ENCODE data around the gene NT5C3A.
"Not testable (repeated sequence)": the region's sequence is repeated elsewhere in the genome, so short reads cannot be mapped to it uniquely, and the experiment has no call there.

NT5C3A gene

DNA sequence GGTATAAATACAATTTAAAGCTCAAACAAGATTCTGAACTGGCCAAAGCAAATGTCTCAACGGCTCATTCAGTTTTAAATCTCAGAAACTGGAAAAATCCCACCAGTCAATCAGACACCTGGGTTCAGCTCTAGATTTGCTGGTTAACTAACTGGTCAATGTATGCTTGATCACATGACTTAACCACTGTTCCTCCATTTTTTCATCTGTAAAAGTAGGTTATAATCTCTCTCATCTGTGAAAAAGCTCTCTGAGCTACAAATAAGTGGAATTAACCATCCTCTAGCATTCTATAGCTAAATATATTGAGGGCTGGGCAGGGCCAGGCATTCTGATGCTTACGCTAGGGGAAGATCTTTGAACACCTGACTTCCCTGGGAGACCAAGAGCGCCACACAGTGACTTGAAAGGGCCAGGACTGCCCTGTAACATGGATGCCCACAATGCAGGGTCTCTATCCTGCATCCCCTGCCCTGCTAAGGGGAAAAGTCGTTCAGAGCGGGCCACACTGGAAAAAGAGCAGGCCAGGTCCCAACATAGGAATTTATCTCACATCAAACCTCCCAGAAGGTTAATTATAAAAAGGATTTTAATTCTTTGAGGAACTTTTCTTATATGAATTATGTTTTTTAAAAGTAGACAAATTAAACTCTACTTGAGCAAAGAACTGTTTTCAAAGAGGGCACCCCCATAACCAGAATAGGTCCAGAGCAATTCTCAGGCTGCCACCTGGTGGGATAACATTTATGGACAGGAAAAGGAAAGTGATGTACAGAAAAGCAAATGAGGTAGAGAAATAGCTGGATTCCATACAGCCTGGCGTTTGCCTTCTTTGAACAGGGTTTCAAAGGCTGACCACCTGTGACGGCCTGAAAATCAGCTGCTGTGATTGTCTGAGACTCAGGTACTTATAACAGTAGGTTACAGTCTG, 44.8 kb upstream of the NT5C3A start:
- Mint-ChIP-seq H3K27ac (peak overlapping the region; percentile 59), H3K4me1 (peaks cover 48% of the 10 kb centered on the region), H3K27me3 (ENCODE audit: low read depth, poor library complexity) (peaks cover 19% of the 10 kb centered on the region), H3K4me3 (peak overlapping the region; percentile 97), H3K36me3 (ENCODE audit: low read depth) (peaks cover 16% of the 10 kb centered on the region), H3K9me3 (no peaks in the 10 kb centered on the region)
- TF ChIP-seq, protein P1, sequence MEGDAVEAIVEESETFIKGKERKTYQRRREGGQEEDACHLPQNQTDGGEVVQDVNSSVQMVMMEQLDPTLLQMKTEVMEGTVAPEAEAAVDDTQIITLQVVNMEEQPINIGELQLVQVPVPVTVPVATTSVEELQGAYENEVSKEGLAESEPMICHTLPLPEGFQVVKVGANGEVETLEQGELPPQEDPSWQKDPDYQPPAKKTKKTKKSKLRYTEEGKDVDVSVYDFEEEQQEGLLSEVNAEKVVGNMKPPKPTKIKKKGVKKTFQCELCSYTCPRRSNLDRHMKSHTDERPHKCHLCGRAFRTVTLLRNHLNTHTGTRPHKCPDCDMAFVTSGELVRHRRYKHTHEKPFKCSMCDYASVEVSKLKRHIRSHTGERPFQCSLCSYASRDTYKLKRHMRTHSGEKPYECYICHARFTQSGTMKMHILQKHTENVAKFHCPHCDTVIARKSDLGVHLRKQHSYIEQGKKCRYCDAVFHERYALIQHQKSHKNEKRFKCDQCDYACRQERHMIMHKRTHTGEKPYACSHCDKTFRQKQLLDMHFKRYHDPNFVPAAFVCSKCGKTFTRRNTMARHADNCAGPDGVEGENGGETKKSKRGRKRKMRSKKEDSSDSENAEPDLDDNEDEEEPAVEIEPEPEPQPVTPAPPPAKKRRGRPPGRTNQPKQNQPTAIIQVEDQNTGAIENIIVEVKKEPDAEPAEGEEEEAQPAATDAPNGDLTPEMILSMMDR (IDR thresholded peaks at IDR 0.05): peak; percentile 36
- DNase-seq: peak; percentile 44

DNA sequence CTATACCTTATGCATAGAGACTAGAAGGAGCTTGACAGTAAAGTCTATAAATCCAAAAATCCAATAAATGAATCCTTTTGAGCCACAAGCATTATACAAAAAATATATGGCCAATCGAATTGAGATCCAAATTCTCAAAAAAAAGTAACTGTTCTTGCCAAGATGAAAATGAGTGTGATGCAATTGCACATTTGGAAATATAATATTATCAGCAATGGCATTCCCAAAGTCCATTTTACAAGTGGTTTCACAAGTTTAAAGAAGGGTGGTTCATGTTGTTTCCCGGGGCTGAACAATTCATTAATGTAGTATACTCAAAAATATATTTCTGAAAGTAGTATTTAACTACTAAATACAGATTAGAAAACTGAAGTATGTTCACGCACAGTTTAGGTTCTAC, 39.3 kb upstream of the NT5C3A start:
- no peaks in the 10 kb centered on the region for H3K27me3 Mint-ChIP-seq (ENCODE audit: low read depth, poor library complexity)
- no peak overlapping the region for H3K4me3 Mint-ChIP-seq
- H3K4me1 Mint-ChIP-seq: peaks cover 23% of the 10 kb centered on the region

DNA sequence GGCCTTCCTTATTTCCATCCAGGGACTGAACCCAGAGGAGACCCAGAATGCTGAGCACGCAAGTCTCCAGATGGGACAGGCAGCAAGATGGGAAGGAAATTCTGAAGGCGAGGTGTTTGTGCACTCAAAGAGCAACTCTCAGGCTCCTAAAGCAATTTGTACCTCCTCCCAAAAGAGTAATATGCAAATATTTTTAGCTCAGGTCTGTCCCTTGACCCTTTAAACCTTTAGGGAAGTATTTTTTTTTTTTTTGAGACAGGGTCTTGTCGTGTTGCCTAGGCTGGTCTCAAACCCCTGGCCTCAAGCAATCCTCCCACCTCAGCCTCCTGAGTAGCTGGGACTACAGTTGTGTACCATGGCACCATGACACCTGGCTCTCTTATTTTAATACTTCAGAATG, 38.2 kb upstream of the NT5C3A start:
- H3K36me3 Mint-ChIP-seq (ENCODE audit: low read depth): peaks cover 75% of the 10 kb centered on the region
- no peak for DNase-seq
- no peaks in the 10 kb centered on the region for H3K9me3 Mint-ChIP-seq
- peaks cover 12% of the 10 kb centered on the region for H3K4me1 Mint-ChIP-seq
- TF ChIP-seq, protein P1 (IDR thresholded peaks at IDR 0.05): no peak
- no peak overlapping the region for H3K4me3 Mint-ChIP-seq
- H3K27me3 Mint-ChIP-seq (ENCODE audit: low read depth, poor library complexity): no peaks in the 10 kb centered on the region
- H3K27ac Mint-ChIP-seq: no peak overlapping the region

More for the DNA sequence above, 39.3 kb upstream of the NT5C3A start:
- H3K36me3 Mint-ChIP-seq (ENCODE audit: low read depth): peaks cover 64% of the 10 kb centered on the region
- H3K27ac Mint-ChIP-seq: no peak overlapping the region
- no peaks in the 10 kb centered on the region for H3K9me3 Mint-ChIP-seq
- TF ChIP-seq, protein P1 (IDR thresholded peaks at IDR 0.05): no peak
- DNase-seq: no peak

DNA sequence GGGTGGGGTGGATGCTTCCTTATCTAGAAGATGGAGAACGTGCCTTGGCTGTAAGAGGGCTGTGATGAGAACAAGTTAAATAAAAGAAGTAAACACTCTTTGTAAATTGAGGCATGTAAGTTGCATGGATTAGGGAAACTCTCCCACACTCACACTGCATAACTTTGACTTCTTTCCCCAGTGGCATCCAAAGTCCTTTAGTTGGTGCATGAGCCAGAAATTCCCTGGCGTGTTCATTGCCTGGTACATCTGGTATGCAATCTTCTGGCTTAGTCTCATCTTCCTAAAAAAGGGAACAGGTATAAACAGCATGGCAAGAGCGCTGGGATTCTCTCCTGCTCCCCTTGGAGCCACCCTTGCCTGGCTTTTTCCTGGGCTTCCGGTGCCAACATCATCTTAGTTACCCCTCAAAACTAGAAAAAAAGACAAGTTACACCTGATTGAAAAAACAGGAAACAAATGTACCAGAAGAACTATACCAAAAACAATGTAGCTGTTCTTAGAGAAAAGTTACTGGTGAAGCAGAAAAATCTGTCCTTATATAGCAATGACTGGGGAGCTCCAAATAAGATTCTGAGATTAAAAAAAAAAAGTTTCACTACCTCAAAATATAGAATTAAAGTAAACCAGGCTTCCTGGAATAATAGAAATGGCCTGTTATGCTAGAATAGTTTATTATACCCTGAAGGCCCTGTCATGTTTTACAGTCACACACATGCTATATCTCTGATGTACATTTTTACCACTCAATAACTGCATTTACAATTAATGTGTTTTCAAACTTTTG, 36.8 kb upstream of the NT5C3A start:
- no peak for DNase-seq
- no peak overlapping the region for H3K4me3 Mint-ChIP-seq
- TF ChIP-seq, protein P1 (IDR thresholded peaks at IDR 0.05): no peak
- H3K4me1 Mint-ChIP-seq: no peaks in the 10 kb centered on the region
- H3K27ac Mint-ChIP-seq: no peak overlapping the region
- H3K36me3 Mint-ChIP-seq (ENCODE audit: low read depth): peaks cover 87% of the 10 kb centered on the region
- H3K27me3 Mint-ChIP-seq (ENCODE audit: low read depth, poor library complexity): no peaks in the 10 kb centered on the region
- H3K9me3 Mint-ChIP-seq: no peaks in the 10 kb centered on the region

DNA sequence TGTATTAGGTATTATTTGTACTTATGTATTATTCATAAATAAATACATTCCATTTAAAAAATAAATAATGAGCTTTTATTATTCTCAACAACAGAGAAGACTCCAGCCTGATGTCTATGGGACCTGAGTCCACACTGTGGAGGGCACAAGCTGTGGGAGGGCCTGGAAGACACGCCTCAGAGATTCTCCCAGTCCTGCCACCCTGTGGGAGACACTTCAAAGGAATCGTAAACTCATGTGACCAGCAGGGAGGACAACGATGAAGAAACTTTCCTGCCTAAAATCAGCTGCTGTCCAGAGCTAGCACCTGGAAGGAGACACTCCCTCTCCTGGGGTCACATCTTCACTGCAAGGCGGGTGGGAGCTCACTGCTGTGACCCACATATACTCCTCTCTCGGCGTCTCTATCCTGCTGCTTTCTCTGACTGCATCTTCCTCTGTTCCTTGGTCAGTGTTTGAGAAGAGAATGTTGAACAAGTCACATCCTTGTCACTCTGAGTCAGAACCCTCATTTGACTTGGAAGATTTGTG, 32.2 kb upstream of the NT5C3A start:
- H3K36me3 Mint-ChIP-seq (ENCODE audit: low read depth): peaks cover 66% of the 10 kb centered on the region
- not testable (repeated sequence) for H3K27me3 Mint-ChIP-seq (ENCODE audit: low read depth, poor library complexity); H3K4me3 Mint-ChIP-seq; H3K9me3 Mint-ChIP-seq; H3K4me1 Mint-ChIP-seq; H3K27ac Mint-ChIP-seq; DNase-seq

DNA sequence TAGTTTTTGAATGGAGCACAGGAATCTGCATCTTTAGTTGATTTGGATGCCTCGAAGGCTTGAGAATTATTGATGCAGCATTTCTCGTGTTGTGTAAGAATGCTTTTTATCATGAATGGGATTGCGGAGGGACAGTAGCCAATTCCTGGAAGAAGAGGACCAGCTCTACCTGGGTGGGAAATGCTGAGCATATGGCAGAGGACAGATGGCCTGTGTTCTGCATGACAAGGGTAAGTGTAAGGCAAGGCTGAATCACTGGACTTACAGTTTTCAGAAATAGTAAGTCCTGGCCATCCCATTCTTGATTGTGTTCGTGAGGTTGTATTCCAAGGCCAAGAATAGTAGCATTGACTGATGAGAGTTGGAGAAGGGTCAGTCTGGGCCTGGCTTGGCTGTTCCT, 30.7 kb upstream of the NT5C3A start:
- DNase-seq: no peak
- TF ChIP-seq, protein P1 (IDR thresholded peaks at IDR 0.05): no peak
- no peaks in the 10 kb centered on the region for H3K4me1 Mint-ChIP-seq
- no peaks in the 10 kb centered on the region for H3K9me3 Mint-ChIP-seq
- H3K27me3 Mint-ChIP-seq (ENCODE audit: low read depth, poor library complexity): peaks cover 8% of the 10 kb centered on the region
- H3K36me3 Mint-ChIP-seq (ENCODE audit: low read depth): peaks cover 52% of the 10 kb centered on the region
- H3K4me3 Mint-ChIP-seq: no peak overlapping the region
- peak overlapping the region; percentile 11 for H3K27ac Mint-ChIP-seq

Measured in nephron progenitor cell (in vitro differentiated cells).